Stimulated activated CD8-positive, alpha-beta memory T cell treated with anti-CD3 and anti-CD28 coated beads, Interleukin-2, amount 100 ng/mL, for 48 hours (primary cell): Measurements from ENCODE around the gene PYROXD2.

Experiments used
- DNase-seq, 2 donors: peaks; one replicate each; pipeline ENCODE4 v3.0.0-alpha.2; 2020; ENCODE audit warnings: low read depth in 2 of 2

The PYROXD2 gene

DNA sequence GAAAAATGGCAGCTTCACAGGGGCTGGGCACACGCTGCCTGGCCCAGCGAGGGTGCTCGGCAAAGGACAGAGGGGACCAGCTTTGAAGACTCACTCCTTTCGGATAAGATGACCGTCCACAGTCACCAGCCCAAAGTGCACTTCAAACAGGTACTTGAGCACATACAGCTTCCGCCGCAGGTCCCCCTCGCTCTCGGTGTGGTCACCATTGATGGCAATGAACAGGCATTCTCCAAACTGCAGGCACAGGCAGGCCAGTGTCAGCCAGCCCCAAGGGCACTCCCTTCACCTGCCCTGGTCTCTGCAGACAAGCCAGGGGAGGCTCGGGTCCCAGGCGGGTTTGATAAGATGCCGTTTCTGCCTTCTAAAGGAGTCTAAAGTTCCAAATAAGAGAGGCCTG is 20.2 kb upstream of the PYROXD2 start:
- DNase-seq: no peak

DNA sequence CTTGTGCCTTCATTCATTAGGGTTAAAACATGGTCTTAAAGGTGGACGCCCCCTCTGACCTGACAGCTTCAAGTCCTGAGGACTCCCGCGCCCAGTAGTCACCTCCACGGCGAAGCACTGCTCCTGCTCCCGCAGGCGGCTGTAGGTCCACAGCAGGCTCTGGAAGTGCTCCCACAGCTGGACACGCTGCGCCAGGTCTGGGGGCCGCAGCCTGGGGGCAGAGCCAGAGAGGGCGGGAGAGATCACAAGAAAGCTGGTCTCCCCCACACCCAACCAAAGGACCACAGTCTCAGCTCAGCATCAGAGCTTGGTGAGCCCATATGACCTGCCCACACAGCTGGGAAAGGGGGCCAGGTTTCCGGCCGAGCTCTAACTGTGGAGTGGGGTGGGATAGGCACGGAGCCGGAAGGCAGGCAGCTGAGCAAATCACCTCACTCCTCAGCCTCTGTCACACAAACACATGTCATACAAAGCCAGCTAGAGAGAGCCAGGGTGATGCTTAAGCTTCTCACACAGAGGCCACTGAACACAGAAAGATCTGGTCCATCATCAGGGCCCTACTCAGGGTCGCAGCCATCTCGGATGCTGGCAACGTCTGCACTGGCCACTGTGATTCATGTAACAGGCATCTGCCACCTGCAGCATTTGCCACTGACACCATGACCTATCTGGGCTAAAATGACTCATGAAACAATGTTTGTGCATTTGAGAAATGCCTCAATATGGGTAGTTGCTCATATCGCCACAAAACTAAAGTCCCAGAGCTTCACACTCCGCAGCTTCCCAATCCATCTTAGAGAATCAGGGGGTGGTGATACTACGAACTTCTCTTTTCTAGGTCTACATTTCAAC is 19.1 kb upstream of the PYROXD2 start:
- no peak for DNase-seq

DNA sequence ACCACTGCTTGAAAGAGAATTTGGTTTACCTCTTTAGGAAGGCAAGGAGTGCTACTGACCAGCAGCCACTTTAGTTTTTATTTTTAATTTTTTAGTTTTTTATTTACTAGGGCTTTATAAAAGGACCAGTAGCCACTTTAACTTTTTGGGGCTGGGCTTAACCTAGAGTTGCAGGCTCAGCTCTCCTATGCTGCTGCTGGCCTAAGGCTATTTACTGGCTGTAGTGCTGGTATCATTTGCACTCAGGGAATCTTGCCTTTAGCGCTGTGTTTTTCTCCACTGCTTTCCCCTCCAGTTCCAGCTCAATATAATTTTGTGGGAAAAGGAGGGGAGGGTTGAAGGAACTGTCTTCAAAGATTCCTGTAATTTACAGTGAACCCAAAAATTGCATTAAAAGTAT is 18.4 kb upstream of the PYROXD2 start:
- DNase-seq: no peak

DNA sequence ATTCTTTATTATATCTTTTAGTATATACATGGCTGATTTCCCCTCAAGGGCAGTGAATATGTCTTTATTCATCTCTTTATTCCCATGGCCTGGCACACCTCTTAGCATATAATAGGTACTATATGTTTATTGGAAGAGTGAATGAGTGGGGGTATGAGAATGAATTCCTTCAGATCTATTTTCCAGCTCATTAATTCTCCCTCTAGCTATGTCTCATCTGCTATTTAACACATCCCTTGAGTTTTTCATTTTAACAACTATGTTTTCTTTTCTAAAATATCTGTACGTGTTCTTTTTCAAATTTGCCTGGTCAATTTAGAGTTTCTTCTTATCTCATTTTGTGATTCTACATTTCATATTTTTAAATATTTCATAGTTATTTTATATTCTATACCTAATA is 17.3 kb upstream of the PYROXD2 start:
- DNase-seq: no peak

DNA sequence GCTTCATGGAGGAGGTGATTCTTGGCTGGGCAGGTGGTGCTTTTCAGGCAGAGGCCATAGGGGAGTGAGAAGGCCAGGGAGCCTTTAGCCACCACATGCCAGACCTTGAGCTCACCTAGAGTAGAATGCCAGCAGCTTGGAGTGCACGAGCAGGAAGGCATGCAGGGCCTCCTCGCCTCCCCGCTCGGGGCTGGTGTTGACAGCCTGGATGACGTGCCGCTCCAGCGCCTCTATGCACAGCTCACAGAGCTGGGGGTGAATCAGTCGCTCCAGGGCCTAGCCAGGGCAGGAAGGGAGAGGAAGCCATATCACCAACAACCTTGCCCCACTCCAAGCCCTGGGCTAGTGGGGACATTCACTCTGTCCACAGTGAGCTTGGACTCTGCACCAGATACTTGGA is 16.0 kb upstream of the PYROXD2 start:
- DNase-seq: no peak

DNA sequence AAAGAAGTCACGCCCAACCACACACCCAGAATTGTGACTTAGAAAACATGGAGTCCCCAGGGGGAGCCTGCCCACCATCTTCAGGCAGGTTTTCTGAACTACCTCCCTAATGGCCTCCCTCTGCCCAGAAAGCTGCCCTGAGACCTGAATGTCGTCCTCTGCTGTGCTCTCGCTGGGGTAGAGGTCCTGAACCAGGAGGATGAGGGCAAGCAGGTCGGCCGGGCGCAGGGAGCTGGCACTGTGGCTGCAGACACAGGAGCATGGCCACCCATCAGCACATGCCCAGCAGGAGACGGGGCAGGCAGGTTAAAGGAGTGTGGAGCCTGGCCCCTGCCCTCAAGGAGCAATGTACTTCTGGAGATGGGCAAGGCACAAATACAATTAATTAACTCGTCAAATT is 15.4 kb upstream of the PYROXD2 start:
- no peak for DNase-seq

DNA sequence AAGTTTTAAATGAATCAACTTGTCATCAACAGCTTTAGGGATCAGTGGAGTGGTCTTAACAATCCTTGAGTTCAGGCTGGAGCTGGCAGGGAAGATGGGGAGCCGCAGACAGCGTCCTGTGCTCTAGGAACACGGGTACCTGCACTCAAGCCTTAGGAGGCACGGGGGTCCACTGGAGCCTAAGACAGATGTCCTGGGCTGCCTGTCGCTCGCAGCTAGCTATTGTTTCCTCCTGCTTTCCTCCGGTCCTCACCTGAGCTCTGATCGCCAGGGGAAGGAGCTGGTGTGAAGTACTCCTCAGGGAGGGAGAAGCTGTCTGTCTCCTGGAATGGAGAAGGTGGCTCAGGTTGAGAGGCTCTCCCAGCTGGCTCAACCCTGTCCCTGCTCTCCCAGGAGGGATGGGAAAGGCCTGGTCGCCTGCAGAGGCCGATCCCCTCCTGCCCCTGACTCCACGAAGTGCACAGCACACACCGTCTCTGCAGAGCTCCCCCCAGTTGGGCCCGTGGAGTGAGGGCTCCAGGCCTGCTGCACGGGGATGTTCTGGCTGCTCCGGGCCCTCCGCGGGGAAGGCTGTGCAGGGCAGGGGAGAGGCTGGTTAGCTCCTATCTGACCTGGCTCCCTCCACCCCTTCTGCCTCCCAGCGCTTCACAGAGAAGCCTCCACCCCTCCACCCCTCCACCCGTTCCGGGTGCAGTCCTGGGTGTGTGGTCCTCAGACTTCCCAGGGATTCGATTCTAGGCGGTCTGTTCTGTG is 14.5 kb upstream of the PYROXD2 start:
- no peak for DNase-seq

DNA sequence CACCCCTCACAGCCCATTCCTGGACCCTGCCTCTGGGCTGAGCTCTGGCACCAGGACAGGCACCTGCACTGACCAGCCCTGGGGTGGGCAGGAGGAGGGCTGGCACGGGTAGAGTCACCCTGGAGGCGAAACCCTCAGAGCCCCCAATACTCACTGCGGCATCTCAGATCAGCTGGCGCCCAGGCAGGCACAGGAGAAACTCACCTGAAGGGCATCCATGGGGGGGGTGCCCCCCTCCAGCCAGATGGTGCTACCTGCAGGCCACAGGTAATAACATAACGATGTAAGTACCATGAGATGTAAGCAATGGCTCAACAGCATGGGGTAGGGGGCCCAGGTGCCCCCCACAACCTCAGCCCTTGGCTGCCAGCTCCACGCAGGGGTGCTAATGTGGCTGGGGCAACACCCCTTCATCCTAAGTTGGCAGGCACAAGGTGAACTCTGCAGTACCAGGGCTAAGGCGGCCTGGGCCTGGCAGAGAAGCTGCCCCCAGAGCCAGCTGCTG is 12.1 kb upstream of the PYROXD2 start:
- DNase-seq: no peak

DNA sequence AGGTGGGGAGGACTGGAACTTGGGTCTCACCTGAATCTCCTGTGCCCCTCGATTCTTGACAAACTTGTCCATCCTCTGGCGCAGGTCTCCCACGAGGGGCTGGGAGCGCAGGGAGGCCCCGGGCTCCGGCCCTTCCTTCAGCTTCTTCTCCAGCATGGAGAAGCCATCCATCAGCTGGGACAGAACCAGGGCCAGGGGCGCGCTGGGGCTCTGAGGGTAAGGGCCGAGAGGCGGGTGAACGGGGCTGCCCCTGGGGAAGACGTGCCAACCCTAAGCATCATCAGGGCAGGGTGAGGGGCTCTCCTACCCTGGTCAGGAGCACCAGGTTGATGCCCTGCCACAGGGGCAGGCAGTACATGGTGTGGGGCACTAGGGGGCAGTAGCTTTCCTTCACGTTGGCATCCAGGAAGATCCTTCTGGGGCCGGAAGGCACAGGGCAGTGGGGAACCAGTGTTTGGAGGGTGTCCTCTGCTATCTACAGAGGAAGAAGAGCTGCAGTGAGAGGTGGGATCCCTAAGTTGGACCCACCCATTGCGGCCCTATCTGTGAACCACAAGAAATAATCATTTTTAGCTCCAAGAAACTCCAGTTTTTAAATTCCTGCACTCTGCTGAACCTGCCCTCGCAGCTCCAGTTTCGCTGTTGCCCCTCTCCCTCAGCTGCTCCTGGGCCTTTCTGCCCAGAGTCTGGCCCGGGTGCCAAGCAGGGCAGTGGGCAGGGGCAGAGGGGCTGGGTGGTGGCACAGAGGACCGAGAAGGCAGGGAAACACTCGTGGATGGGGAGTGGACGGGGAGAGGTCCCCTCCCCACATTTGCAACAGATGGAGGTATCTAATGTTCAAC is 10.8 kb upstream of the PYROXD2 start:
- DNase-seq: peak in 1 of 2 donors; percentile 39

DNA sequence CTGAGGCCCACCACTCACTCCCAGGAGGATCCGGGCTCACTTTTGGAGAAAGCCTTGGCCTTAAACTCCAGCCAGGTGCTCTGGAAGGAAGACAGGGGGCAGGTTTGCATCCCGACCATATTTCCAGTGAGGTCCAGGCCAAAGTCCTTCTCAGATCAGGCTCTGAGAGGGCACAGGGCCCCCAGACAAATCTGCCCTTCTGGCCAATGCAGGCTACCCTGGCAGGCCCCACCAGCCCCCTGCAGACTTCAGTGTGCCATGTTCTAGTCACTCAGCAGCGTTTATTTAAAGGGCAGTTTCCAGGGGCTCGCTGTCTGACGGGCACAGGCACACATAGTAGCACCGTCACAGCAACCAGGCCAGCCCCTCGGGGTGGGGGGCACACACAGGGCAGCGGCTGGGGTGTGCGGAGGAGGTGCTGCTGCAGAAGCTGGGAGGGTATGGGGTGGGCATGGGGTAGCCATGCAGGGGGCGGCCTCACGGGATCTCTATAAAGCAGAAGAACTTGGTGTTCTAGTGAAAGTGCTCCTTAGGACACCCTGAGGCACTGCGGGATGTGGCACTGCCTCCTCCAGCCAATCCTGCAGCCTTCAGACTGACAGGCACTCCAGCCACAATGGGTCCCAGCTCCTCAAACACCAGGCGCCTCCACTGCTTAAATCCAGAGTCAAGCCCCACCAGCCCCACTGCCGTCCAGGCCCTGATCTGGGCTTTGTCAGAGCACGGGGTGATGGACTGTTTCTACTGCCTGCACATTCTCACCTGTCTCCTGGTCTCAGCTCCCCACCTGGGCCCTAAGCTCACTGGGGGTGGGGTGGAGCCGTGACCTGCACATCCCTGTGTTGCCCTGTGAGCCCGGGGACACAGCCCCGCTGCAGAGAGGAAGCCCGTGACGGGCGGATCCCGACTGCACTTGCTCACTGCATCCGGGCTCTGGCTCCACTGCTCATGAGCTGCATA is 9.6 kb upstream of the PYROXD2 start:
- no peak for DNase-seq

DNA sequence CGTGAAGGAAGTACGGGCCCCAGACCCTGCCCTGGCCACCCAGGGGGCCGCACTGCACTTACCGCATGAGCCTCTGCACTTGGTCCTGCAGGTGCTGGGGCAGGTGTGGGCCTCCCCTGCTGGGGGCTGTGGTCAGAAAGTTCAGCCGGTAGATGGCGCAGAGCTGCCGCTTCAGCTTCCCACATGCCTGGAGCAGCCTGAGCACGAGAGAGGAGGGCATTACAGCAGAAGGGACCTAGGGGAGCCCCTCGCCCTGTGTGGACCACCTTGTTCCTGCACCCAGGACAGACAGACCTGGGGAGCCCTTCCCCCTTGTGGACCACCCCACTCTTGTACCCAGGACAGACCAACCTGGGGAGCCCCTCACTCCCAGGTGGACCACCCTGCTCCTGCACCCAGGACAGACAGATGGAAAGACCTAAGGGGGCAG is 8.7 kb upstream of the PYROXD2 start:
- DNase-seq: no peak

DNA sequence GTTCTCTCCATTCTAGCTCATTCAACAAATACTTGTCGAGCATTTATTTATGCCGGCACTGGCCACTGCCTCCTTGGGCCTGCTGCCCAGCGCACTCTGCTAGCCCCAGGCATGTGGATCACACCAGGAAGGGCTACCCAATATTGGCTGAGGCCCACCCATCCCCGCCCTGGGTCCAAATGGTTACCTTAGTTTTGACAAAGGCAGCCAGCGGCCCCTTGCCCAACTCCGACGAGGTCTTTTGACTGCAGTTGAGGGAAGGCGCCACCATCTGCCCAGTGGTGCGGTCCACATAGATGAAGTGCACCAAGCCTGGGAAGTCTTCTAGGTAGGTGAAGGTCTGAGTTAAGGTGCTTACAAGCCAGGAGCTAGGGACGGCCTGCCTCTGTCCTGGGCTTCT is 7.2 kb upstream of the PYROXD2 start:
- DNase-seq: no peak

DNA sequence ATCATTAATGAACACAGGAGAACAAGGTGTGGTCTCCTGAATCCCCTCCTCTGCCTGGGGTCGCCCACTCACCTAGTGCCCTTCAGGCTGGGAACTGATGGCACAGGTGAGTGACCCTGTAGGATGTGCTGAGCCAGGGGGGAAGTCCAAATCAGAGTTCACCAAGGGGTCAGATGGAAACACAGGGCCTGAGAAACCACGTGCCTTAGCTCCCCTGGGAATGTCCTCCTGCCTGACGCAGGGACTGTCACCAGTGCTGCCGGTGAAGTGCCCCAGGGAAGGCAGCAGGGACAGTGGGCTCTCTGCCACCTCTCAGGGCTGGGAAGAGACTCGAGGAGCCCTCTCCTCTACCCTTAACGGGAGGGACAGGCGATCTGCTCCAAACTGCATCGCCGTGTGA is 5.8 kb upstream of the PYROXD2 start:
- no peak for DNase-seq

DNA sequence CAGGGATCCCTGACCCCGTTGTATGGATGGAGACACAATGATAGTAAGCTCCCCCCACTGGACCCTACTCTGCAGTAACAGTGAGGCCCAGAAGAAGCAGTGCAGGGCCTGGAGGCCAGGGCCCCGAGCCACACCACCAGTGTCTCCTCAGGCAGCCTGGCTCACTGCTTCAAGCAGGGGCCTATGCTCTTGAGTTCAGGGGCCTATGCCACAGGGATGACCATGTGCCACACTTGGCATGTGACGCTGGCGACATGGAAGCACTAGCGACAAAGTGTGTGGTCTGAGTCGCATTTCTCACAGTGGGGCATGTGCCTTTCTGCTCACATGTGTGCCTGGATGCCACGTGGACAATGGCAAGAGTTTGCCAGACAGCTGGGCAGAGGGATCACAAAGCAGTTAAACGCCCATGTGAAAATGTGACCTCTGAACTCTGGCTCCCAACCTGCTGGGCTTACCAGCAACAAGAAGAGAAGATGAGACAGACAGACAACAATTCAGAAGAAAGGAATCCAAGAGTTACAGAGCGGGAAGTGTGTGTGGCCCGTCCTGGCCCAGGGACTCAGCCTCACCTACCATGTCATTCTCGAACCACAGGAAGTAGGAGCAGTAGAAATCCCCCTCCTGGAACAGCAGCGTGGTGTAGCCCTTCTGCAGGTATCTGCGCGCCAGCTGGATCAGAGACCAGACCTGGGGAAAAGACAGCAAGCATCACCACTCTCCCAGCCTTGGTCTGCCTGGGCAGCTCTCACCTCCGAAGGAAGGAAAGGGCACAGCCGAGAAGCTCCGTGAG is 4.7 kb upstream of the PYROXD2 start:
- DNase-seq: no peak

DNA sequence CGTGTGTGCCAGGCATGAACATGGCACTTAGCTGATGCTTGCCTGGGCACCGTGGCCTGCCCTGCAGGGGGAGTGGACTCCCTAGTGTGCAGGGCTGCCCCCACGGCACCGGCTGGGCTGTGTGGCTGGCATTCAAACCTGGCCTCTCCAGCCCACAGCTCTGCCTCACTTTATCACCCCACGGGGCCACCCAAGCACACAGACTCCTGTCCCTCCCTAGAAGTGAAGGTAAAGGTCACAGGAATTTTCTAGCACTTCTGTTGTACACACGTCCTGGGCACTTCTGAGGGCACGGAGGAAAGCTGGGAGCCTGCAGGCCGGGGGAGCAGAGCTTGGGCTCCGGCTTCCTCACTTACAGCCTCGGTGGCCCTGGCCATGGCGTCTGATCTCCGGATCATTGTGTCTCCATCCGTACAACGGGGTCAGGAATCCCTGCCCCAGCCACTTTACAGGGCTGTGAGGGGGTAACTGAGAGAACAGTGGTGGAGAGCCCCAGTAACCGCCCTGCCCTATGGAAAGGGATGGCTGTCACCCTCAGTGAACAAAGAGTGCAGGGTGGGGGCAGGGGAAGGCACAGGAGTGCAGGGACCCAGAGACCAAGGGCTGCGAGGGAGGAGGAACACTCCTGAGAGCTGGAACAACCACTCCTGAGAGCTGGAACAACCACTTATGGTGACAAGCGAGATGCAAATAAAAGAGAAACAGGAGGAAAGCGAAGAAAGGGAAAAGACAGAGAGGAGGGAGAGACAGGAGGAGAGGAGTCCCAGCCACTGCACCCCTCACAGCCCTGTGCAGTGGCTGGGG is 3.9 kb upstream of the PYROXD2 start:
- no peak for DNase-seq

DNA sequence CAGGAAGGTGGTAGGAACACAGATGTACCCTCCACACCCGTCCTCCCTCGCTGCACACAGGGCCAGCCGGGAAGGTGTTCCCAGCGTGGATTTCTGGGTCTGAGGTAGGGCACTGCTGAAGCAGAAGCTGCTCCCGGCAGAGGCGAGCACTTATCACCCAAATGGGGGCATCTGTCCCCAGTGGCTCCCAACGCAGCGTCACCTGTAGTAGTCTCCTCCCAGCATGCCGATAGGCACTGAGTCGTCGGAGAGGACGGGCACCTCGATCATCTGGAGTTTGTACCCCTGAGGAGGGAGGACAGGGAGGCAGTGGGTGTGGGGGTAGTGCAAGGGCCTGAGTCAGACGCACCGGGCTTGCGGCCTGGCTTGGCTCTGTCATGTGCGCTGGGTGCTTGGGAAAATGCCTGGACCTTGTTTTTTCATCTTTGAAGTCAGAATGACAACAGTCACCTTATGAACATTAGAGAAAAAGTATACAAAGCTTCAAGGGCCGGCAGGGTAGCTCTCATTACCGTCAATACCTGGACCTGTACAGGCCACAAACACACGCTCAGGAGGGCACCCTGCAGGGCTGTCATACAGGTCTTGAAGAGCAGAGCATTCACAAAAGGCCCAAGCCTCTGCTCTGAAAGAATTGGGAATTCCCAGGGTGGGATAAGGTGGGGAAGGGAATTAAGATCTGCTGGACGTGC is 3.1 kb upstream of the PYROXD2 start:
- DNase-seq: no peak

DNA sequence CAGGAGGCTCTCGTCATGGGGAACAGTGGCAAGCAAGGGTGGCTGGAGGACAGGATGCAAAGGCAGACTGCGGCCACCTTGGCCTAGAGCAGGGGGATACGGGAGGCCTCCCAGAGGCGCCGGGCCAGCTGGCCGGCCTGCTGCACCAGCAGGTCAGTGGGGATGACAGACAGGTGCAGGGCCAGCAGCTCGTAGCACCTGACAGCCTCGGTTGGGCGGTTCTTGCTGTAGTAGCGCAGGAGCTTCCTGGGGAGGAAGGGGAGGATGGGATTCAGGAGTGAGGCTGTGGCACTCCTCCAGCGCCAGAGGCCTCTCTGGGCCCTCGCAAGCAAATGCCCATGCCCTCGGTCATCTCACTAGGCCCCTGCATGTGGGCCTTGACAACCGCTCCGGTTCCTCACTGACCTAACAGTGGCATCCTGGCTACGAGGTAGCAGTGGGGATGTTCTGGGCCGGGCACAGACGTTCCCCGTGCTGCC is 2.5 kb upstream of the PYROXD2 start:
- no peak for DNase-seq

DNA sequence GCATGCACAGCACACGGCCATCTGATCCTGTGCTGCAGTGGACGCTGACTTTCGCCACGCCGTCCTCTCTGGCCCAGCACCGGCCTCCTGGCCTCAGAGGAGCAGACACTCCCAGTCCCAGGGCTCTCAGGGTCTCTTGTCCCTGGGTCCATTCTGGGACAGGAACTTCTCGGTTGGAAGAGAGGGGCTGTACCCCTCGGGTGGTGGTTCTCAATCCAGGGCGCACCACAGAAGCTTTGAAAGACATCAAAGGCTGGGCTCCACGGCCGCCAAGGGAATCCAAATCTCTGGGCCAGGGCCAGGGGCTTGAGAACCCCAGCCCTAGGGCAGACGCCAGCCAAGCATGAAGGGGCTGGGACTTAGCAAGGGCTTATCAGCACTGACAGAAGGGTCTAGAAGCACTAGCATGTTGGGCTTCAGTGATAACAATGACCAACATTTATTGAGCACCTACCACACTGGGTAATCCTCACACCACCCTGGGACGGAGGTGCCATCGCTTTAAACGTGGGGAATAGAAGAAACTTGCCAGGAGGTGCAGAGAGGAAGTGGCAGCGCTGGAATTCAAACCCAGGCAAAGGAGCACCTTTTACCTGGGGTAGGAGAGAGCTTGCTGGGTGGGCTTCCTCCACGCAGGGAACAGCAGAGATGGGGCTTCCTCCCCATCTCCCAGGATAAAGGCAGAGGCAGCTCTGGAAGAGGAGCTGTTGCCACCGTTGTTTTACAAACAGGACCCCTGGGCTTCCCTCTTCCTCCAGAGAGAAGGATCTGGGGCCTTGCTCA is 1.8 kb upstream of the PYROXD2 start:
- no peak for DNase-seq
